Activated CD4-positive, alpha-beta T cell treated with anti-CD3 and anti-CD28 coated beads, Interleukin-2, Interleukin-6, amounts not matched to agents 100 ng/mL and 50 ng/mL, durations not matched to agents 16 hours and 8 hours (primary cell): ENCODE results near the gene UGT1A8.

Experiments
- DNase-seq: peaks from one replicate; pipeline ENCODE4 v3.0.0-alpha.2; 2020

UGT1A8 gene

GRCh38 chr2:233803292-233803911, 186.0 kb downstream of the UGT1A8 start:
- DNase-seq: no peak

GRCh38 chr2:233803994-233804393, 186.6 kb downstream of the UGT1A8 start:
- no peak for DNase-seq

- no peak for DNase-seq
Observed at GRCh38 chr2:233807215-233807865, 189.9 kb downstream of the UGT1A8 start.

GRCh38 chr2:233807966-233808935, 190.8 kb downstream of the UGT1A8 start:
- no peak for DNase-seq

- DNase-seq: no peak
Observed at GRCh38 chr2:233810385-233810784, 193.0 kb downstream of the UGT1A8 start.

GRCh38 chr2:233811087-233811486, 193.7 kb downstream of the UGT1A8 start:
- no peak for DNase-seq

GRCh38 chr2:233811732-233812131, 194.3 kb downstream of the UGT1A8 start:
- no peak for DNase-seq

DNA sequence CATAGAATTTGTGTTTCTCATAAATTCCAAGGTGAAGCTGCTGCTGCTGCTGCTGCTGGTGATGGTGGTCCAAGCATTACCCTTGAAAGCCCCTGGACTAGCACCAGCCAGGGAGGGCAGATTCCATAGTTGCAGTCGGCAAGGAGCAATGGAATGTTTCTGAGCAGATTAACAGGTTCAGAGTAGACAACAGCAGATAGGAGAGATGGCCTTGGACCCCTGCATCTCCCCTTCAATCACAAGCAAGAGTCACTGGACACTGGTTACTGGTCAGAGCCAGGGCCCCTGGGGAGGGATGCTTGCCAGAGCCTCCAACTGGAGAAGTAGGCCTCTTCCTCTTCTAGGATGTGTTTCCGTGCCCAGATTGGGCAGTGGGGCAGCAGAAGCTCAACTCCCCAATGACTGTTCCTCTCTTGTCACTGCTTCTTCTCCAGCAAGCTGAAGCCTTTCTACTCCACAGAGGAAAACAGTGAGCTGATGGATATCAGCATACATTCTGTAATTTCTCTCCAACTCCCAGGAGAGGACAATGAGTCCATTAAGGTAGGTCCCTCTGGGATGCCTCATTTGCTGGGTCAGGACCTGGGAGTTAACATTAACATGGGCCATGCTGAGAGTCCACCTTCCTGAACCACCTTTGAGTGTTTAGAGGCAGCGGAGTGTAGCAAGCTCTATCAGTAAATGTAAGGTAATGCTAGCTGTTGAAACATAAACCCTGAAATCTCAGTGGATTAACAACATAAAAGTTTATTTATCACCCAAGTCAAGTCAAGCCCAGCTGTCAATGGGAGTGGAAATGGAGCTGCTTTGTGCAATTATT, 196.0 kb downstream of the UGT1A8 start:
- no peak for DNase-seq

GRCh38 chr2:233814056-233814835, 196.8 kb downstream of the UGT1A8 start:
- peak; percentile 20 for DNase-seq

- DNase-seq: no peak
Observed at GRCh38 chr2:233815861-233816260, 198.4 kb downstream of the UGT1A8 start.

DNA sequence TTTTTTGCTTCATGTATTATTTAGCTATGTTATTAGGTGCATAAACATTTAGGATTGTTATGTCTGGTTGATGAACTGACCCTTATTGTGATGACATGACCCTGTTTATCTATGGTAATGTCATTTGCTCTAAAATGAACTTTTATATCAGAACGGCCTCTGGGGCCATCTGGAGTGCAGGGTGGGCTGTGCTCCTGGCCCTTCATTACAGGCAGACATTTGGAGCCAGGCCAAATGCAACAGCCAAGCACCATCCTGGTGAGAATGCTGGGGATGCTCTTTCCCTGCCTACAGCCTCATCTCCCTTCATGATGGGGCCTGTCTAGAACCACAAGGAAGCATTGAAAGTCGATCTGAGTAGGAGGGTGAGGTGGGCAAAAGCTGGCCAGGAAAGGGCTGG, 198.9 kb downstream of the UGT1A8 start:
- DNase-seq: no peak

- DNase-seq: no peak
Observed at GRCh38 chr2:233816771-233817170, 199.3 kb downstream of the UGT1A8 start.

DNA sequence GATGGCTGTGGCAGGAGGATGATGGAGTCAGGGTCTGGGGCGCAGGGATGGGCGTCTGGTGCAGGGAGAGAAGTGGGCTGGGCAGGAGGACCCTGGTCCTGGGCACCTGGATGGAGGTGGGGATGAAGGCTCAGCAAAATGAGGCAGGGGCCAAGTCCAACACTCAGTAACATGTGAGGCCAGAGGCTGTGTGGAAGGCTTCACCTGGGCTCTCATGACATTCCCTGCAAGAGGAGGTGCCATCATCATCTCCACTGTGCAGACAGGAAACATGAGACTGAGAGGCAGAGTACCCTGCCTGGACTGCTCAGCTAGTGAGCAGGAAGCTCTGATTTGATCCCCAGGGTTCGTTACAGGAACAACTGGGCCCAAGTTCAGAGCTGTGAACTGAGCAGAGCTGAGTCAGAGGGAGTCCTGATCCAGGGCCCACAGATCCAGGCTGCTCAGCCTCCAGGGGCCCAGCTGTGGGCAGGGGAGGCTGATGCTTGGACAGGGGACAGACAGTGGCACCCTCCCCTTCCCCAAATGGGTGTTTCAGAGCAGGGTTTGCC, 200.0 kb downstream of the UGT1A8 start:
- DNase-seq: no peak

GRCh38 chr2:233817995-233818638, 200.7 kb downstream of the UGT1A8 start:
- no peak for DNase-seq

GRCh38 chr2:233818639-233819621, 201.5 kb downstream of the UGT1A8 start:
- no peak for DNase-seq

- no peak for DNase-seq
Observed at GRCh38 chr2:233819884-233820773, 202.7 kb downstream of the UGT1A8 start.

GRCh38 chr2:233820774-233821105, 203.3 kb downstream of the UGT1A8 start:
- DNase-seq: no peak

GRCh38 chr2:233821196-233821595, 203.8 kb downstream of the UGT1A8 start:
- no peak for DNase-seq

DNA sequence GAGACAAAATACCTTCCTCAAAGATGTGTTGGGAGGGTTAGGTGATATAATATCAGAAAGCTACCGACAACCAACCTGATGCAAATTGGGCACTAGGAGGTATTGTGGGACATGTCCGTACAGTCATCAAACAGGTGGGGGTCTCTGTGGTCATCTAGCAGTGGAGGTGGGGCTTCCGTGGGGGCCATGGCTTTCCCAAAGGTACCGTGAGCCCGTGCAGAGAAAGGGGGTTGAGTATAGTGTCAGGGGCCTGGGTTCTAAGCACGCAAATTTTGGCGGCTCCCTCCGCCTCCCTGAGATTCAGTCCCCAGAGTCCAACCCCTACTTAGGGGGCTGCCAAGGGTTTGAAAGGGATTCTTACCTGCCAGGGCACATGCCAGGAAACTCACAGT, 204.3 kb downstream of the UGT1A8 start:
- DNase-seq: no peak
